Testis (tissue), 3 donors: ENCODE results near the gene E2F2. TPM values are rescaled to one million over a fixed set of nuclear protein-coding genes. Genes with fewer than 3 reads are reported as not detected.

ENCODE experiments used
- DNase-seq: peaks from one replicate; pipeline ENCODE4 v3.0.0-alpha.2; 2019
- H3K27ac ChIP-seq, 2 donors: fragments of 200-600 bp; sonication (generic); one replicate each; pipeline ENCODE4 v1.5.1; 2019
- H3K27me3 ChIP-seq: fragments of 200-600 bp; sonication (generic); one replicate; pipeline ENCODE4 v1.5.1; 2019
- H3K36me3 ChIP-seq: fragments of 200-600 bp; sonication (generic); one replicate; pipeline ENCODE4 v1.5.1; 2017; ENCODE audit warnings: low read depth; ENCODE audit errors: missing control alignments
- H3K4me1 ChIP-seq: fragments of 200-600 bp; sonication (generic); one replicate; pipeline ENCODE4 v1.5.1; 2019
- H3K4me3 ChIP-seq, 2 donors: fragments of 200-600 bp; sonication (generic); one replicate each; pipeline ENCODE4 v1.5.1; 2017 to 2019
- H3K9me3 ChIP-seq: fragments of 200-600 bp; sonication (generic); one replicate; pipeline ENCODE4 v1.5.1; 2017
- CTCF ChIP-seq, 3 experiments: fragments of 450-650 bp in 2 of 3; fragments of 200-600 bp in 1 of 3; sonication (generic) in 1 of 3; IDR thresholded peaks; one replicate each; pipeline ENCODE4 v1.5.1; 2016 to 2019; ENCODE audit warnings: antibody characterized with exemption in 3 of 3, mild to moderate bottlenecking in 2 of 3, moderate library complexity in 1 of 3
- POLR2A ChIP-seq: fragments of 450-650 bp; IDR thresholded peaks from one replicate; pipeline ENCODE4 v1.6.1; 2017; ENCODE audit warnings: antibody characterized with exemption, mild to moderate bottlenecking, moderate library complexity
- WGBS, 2 donors: methylation state at CpG; one replicate each; pipeline ENCODE4 v1.1.5; 2018; 5-methylcytosine and 5-hydroxymethylcytosine counted together
- intact Hi-C: fragments of 100-400 bp; cut with DNase I; formaldehyde crosslinking; loops from one replicate; pipeline ENCODE4 v1.15.1; 2023; ENCODE audit warnings: low total_unique reads
- polyA plus RNA-seq: library from polyadenylated mRNA; stranded (reverse); fragments of 350-450 nt; fragmentation: Illumina TruSeq; extraction: RNeasy Lipid Tissue Mini Kit (QIAGEN cat#74804); gene quantifications from one replicate; pipeline ENCODE4 v1.2.3, GENCODE V29; 2014; ENCODE audit warnings: low read depth, low replicate concordance; ENCODE audit not compliant: insufficient read depth
- total RNA-seq, 2 donors: library from RNA; depleted of rRNA; stranded (reverse); fragments of >200 nt; gene quantifications; one replicate each; pipeline ENCODE4 v1.2.3, GENCODE V29; 2016

Gene E2F2
- total and polyA plus RNA-seq, 3 donors from 2014 or later = 4.2 to 6.6 (median 4.8) TPM

GRCh38 chr1:23527366-23527765, 3.7 kb downstream of the E2F2 start:
- Histone ChIP-seq H3K9me3 (no peaks in the 10 kb centered on the region), H3K4me3 (no peak overlapping the region), H3K36me3 (no peaks in the 10 kb centered on the region), H3K27ac (no peak overlapping the region), H3K4me1 (peaks cover 38% of the 10 kb centered on the region), H3K27me3 (no peaks in the 10 kb centered on the region)
- DNase-seq = no peak
- TF ChIP-seq CTCF (IDR thresholded peaks at IDR 0.05) (no peak), POLR2A (no peak)
- 83 to 91% methylated on average over 7 of the region's 7 CpGs for WGBS, 2 donors
- intact Hi-C loops = no loop called here

DNA sequence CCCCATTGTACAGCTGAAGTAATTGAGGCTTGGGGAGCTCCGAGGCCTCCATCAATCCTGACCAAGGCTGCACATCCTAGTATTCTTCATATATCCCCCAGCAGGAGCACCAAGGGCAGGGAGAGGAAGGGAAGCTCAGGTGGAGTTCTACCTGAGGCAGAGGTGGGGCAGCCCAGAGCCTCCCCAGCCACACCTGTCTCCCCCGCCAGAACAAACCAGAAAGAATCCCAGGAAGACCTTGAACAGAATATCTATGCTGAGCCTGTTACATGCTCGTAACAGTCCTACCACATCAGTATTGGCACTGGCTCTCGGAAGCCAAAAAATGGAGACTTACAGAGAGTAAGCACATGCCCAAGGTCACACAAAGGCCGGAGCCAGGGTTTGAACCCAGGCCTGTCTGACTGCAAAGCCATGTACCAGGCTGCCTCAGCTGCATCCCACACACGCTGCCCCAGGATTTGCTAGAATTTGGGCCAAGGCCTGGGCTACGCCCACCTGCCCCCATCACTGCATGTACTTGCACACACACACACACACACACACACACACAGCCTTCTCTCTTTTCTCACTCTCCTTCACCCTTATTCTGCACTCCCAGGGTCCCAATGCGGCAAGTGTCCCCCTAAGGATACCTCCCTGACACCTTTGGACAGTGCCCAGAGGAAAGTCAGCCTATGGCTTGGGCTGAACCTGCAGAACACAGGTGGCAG, 4.5 kb downstream of the E2F2 start:
- 80 to 89% methylated on average over 8 of the region's 8 CpGs for WGBS, 2 donors
- TF ChIP-seq POLR2A = no peak
- peaks cover 30% of the 10 kb centered on the region for H3K4me1 ChIP-seq
- H3K36me3 ChIP-seq = no peaks in the 10 kb centered on the region
- no peaks in the 10 kb centered on the region for H3K9me3 ChIP-seq
- H3K4me3 ChIP-seq = no peak overlapping the region
- no peak for DNase-seq
- intact Hi-C loops = no loop called here
- no peaks in the 10 kb centered on the region for H3K27me3 ChIP-seq
- H3K27ac ChIP-seq = no peak overlapping the region

DNA sequence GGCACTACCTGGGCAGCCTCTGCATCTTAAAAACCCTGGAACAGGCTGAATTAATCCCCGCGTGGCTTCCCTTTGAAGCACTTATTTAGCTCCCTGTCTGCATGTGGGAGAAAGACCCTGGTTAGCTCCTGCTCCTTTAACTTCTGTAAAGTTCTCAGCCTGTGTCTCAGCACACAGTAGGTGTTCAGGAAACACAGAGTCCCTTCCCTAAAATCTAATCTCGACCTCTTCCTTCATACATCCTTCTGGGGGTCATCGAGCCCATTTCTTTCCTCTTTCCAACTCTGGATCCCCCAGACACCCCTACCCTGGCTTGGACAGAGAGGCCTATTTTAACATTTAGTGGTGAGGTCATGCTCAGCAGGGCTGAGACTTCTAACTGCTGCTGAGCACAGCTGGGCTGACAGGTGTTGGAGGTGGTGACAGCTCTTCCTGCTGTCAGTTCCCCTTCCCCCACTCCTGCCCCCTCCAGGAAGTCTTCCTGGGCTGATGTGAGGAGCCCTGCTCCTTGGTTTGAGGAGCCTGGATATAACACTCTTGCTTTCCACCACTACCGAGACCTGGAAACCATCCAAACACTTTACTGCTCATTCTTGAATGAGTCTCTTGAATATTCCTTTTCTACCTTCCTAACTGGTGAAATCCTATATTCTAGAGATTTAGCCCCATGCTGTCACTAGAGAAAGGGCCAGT, 5.3 kb downstream of the E2F2 start:
- TF ChIP-seq POLR2A (no peak), CTCF (IDR thresholded peaks at IDR 0.05) (no peak)
- H3K4me3 ChIP-seq = no peak overlapping the region
- no peak overlapping the region for H3K27ac ChIP-seq
- no peaks in the 10 kb centered on the region for H3K9me3 ChIP-seq
- intact Hi-C loops = no loop called here
- DNase-seq = no peak
- no peaks in the 10 kb centered on the region for H3K36me3 ChIP-seq
- H3K27me3 ChIP-seq = no peaks in the 10 kb centered on the region
- WGBS, 2 donors = 77 to 82% methylated on average over 5 of the region's 5 CpGs
- H3K4me1 ChIP-seq = peaks cover 25% of the 10 kb centered on the region

- TF ChIP-seq CTCF (IDR thresholded peaks at IDR 0.05) (no peak), POLR2A (no peak)
- Histone ChIP-seq H3K4me1 (peaks cover 19% of the 10 kb centered on the region), H3K36me3 (no peaks in the 10 kb centered on the region), H3K27me3 (no peaks in the 10 kb centered on the region), H3K27ac (no peak overlapping the region), H3K9me3 (no peaks in the 10 kb centered on the region), H3K4me3 (no peak overlapping the region)
- WGBS, 2 donors = 53 to 67% methylated on average over 2 to 9 of the region's 9 CpGs
- intact Hi-C loops = no loop called here
- DNase-seq = no peak
Measured at GRCh38 chr1:23524716-23525401, 6.2 kb downstream of the E2F2 start.

- Histone ChIP-seq H3K27me3 (no peaks in the 10 kb centered on the region), H3K36me3 (no peaks in the 10 kb centered on the region), H3K4me3 (no peak overlapping the region), H3K9me3 (no peaks in the 10 kb centered on the region), H3K4me1 (peaks cover 17% of the 10 kb centered on the region), H3K27ac (no peak overlapping the region)
- no peak for DNase-seq
- WGBS, 2 donors = 78 to 87% methylated on average over 3 of the region's 3 CpGs
- no peak for TF ChIP-seq CTCF (IDR thresholded peaks at IDR 0.05)
- no peak for TF ChIP-seq POLR2A
- intact Hi-C loops = no loop called here
Measured at GRCh38 chr1:23524163-23524562, 6.9 kb downstream of the E2F2 start.
